Erythroblast (primary cell): ENCODE measurements around the gene UGDH.

Experiments used
- GATA1 ChIP-seq: IDR thresholded peaks from 2 replicates; pipeline ENCODE4 v1.6.1; 2011; ENCODE audit warnings: low read depth, mild to moderate bottlenecking, control low read depth, low read length, moderate library complexity
- POLR2A ChIP-seq: IDR thresholded peaks from 2 replicates; pipeline ENCODE4 v1.6.1; 2011; ENCODE audit warnings: mild to moderate bottlenecking, low read length

DNA sequence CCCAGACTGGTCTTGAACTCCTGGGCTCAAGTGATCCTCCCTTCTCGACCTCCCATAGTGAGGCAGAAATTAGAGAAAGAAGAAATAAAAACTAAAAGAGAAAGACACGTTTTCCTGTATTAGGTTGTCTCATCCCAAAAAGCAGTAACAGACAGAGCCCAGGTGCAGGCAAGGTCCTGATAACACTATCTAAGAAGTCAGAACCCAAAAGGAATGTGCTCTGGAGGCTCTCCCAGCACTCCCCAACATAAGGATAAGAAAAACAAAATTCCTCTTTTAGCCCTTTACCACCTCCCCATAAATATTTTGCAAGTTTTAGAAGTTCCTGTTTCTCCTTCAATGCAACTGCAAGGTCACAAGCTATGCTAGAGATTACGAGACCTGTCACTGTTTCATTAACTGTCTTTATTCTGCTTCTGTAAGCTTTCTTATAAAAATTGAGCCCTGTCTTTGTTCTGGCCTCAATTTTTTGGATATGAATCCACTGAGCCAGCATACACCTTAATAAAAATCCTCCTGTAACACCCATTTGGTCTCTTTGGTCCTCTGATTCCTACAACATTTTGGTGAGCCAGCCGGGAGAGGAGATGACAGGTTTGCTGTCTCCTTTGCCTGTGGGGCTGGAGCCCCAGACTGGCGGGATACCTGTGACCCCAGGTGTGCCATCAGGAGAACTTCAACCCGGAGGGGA is 42.5 kb downstream of the UGDH start:
- TF ChIP-seq POLR2A (no peak), GATA1 (no peak)
